Caco-2 (cell line): ENCODE measurements around the gene COPS4. TPM values are rescaled to one million over a fixed set of nuclear protein-coding genes. Genes with fewer than 3 reads are reported as not detected.

Source experiments
- BruUV-seq: library from RNA; stranded (reverse); fragments of 400-500 nt; replicated peaks from 2 replicates; lab custom pipeline; 2021; lab: Mats Ljungman, UMichigan
- CTCF ChIA-PET: fragments of 300-600 bp; sonication (Branson Sonifier 250); formaldehyde crosslinking; loops from one replicate; lab custom pipeline; 2022; ENCODE audit warnings: antibody characterized with exemption; lab: Charles Lee
- POLR2A ChIA-PET: fragments of 300-600 bp; sonication (Branson Sonifier 250); formaldehyde crosslinking; loops from one replicate; lab custom pipeline; 2022; ENCODE audit warnings: antibody characterized with exemption; lab: Charles Lee
- DNase-seq, 2 experiments: peaks; one replicate each; pipeline versions ENCODE4 v3.0.0 to v3.0.0-alpha.2; 2020 to 2022
- H3K27me3 ChIP-seq: replicated peaks from 2 replicates; pipeline ENCODE4 v1.6.0; 2011; ENCODE audit warnings: low read length; ENCODE audit not compliant: control insufficient read depth, insufficient read depth
- H3K36me3 ChIP-seq: 2 replicates; pipeline ENCODE4 v1.5.1; 2011; ENCODE audit warnings: low read length; ENCODE audit not compliant: control insufficient read depth, insufficient read depth
- H3K4me1 ChIP-seq: fragments of 250-450 bp; sonication (Bioruptor Pico); 2 replicates; pipeline ENCODE4 v1.5.1; 2020; ENCODE audit warnings: mild to moderate bottlenecking
- H3K4me3 ChIP-seq: 2 replicates; pipeline ENCODE4 v1.5.1; 2011; ENCODE audit warnings: low read depth, mild to moderate bottlenecking, control low read depth, low read length
- H3K9me3 ChIP-seq: fragments of 250-450 bp; sonication (Bioruptor Pico); 2 replicates; pipeline ENCODE4 v1.5.1; 2020; ENCODE audit warnings: mild to moderate bottlenecking, moderate library complexity
- H3K27ac Mint-ChIP-seq: one replicate; pipeline ENCODE4 v1.8.0; 2022; ENCODE audit warnings: mixed read lengths; ENCODE audit not compliant: unreplicated experiment
- H3K27me3 Mint-ChIP-seq: one replicate; pipeline ENCODE4 v1.8.0; 2022; ENCODE audit warnings: mixed read lengths; ENCODE audit not compliant: insufficient read depth, unreplicated experiment
- H3K36me3 Mint-ChIP-seq: one replicate; pipeline ENCODE4 v1.8.0; 2022; ENCODE audit warnings: mild to moderate bottlenecking, mixed read lengths; ENCODE audit not compliant: insufficient read depth, unreplicated experiment
- H3K4me1 Mint-ChIP-seq: one replicate; pipeline ENCODE4 v1.8.0; 2022; ENCODE audit warnings: low read depth, mixed read lengths; ENCODE audit not compliant: unreplicated experiment
- H3K4me3 Mint-ChIP-seq: one replicate; pipeline ENCODE4 v1.8.0; 2022; ENCODE audit warnings: mild to moderate bottlenecking, moderate library complexity, mixed read lengths; ENCODE audit not compliant: unreplicated experiment
- H3K9me3 Mint-ChIP-seq: one replicate; pipeline ENCODE4 v1.8.0; 2022; ENCODE audit warnings: mixed read lengths; ENCODE audit not compliant: unreplicated experiment
- intact Hi-C: fragments of 100-400 bp; cut with micrococcal nuclease; formaldehyde crosslinking; loops from one replicate; pipeline ENCODE4 v1.10.0; 2022; ENCODE audit not compliant: unreplicated experiment
- total RNA-seq: library from RNA; stranded (reverse); gene quantifications from 2 replicates; pipeline ENCODE4 v1.2.3, GENCODE V29; 2022
- TF ChIP-seq, protein P1 (sequence below), 2 experiments: fragments of 200-600 bp in 1 of 2; IDR thresholded peaks; 1 replicate in 1 of 2; 2 replicates in 1 of 2; pipeline versions ENCODE4 v1.5.1 to v1.8.0; 2011 to 2022; ENCODE audit warnings: antibody characterized with exemption in 1 of 2, control low read depth in 1 of 2, inconsistent platforms in 1 of 2, low read depth in 1 of 2, low read length in 1 of 2, mild to moderate bottlenecking in 1 of 2, moderate library complexity in 1 of 2; ENCODE audit not compliant: insufficient read depth in 1 of 2, severe bottlenecking in 1 of 2, unreplicated experiment in 1 of 2

COPS4 gene
- total RNA-seq, 1 experiment from 2014 or later, result 36.3 TPM

DNA sequence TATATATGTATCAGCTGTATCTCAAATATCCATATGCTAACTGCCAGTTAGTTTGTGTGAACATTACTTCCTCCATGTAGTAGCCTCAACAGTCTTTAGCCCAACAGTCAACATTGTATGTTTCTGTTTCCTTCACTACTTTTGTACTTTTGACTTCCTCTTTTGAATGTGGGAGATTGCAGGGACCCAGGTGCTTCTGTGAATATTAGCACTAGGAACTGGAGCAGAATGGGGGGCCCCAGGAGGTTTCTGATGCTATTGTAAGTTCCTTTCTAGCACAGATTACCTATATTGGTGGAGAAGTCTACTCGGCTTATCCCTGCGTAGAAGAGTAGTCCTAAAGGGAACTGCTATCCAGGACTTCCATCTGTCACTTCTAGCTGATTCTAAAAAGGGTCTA lies 77.2 kb downstream of the COPS4 start:
- no peak overlapping the region for H3K27ac Mint-ChIP-seq
- BruUV-seq, result no TSS peak
- no peaks in the 10 kb centered on the region for H3K9me3 ChIP-seq
- H3K36me3 Mint-ChIP-seq, result no peaks in the 10 kb centered on the region
- POLR2A ChIA-PET, result interaction anchor here (1.2 kb wide), 1 partner anchor 172 kb away, joined by 4 read pairs; the partner anchor contains the start of gene COQ2
- TF ChIP-seq, protein P1, sequence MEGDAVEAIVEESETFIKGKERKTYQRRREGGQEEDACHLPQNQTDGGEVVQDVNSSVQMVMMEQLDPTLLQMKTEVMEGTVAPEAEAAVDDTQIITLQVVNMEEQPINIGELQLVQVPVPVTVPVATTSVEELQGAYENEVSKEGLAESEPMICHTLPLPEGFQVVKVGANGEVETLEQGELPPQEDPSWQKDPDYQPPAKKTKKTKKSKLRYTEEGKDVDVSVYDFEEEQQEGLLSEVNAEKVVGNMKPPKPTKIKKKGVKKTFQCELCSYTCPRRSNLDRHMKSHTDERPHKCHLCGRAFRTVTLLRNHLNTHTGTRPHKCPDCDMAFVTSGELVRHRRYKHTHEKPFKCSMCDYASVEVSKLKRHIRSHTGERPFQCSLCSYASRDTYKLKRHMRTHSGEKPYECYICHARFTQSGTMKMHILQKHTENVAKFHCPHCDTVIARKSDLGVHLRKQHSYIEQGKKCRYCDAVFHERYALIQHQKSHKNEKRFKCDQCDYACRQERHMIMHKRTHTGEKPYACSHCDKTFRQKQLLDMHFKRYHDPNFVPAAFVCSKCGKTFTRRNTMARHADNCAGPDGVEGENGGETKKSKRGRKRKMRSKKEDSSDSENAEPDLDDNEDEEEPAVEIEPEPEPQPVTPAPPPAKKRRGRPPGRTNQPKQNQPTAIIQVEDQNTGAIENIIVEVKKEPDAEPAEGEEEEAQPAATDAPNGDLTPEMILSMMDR (IDR thresholded peaks at IDR 0.05; ENCODE audit: insufficient read depth in 1 of 2, low read depth in 1 of 2, low read length in 1 of 2, severe bottlenecking in 1 of 2, unreplicated experiment in 1 of 2), result no peak
- no peaks in the 10 kb centered on the region for H3K36me3 ChIP-seq
- H3K27me3 Mint-ChIP-seq, result no peaks in the 10 kb centered on the region
- H3K4me1 ChIP-seq, result peaks cover 26% of the 10 kb centered on the region
- no peaks in the 10 kb centered on the region for H3K9me3 Mint-ChIP-seq
- intact Hi-C loops, result loop anchor here (5.0 kb wide), 1 partner anchor 95 kb away; no protein-coding TSS in a partner anchor
- H3K27me3 ChIP-seq, result no peaks in the 10 kb centered on the region
- H3K4me3 Mint-ChIP-seq, result peak overlapping the region; percentile 58
- DNase-seq, result no peak
- H3K4me1 Mint-ChIP-seq, result peaks cover 27% of the 10 kb centered on the region
- H3K4me3 ChIP-seq, result no peak overlapping the region
- CTCF ChIA-PET, result no interaction called here

DNA sequence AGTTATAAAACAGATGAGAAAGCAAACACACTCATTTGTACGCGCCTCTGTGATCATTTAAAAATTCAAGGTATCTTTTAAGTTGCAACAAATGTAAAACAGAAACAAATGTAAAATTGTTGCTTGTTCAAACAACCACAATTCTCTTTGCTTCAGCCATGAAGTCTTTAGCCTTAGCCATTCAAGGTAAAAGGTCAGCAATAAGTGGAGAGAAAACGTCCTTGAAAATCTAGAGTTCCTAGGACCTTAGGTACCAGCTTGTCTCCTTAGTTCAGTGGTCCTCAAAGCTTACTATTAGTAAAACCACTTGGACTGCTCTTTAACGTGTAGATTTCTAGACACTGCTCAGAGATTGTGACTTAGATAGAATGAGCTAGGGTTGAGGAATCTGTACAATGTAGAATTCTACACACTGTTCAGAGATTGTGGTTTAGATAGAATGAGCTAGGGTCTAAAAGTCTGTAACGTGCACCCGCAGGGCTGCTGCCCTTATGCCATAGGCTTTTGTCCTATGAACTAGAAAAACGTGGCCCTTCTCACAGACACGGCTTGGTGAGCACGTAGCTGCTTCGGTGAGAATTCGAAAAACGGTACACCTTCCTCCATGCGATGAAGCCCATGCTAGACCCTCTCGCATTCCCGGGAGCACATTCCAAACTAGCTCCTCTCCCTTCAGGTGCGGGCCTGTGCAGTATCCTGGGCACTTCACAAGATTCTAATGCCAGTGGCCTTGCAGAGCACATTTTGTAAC lies 77.9 kb downstream of the COPS4 start:
- H3K36me3 Mint-ChIP-seq, result no peaks in the 10 kb centered on the region
- H3K27ac Mint-ChIP-seq, result peak overlapping the region; percentile 83
- H3K36me3 ChIP-seq, result no peaks in the 10 kb centered on the region
- peaks cover 26% of the 10 kb centered on the region for H3K4me1 ChIP-seq
- H3K4me3 ChIP-seq, result peak overlapping the region; percentile 35
- peak overlapping the region; percentile 58 for H3K4me3 Mint-ChIP-seq
- no peak for DNase-seq
- ChIA-PET CTCF (interaction anchor here (0.8 kb wide), 1 partner anchor 148 kb away, joined by 4 read pairs; no protein-coding TSS in a partner anchor), POLR2A (interaction anchor here (1.2 kb wide), 1 partner anchor 172 kb away, joined by 4 read pairs; the partner anchor contains the start of gene COQ2)
- no peaks in the 10 kb centered on the region for H3K27me3 Mint-ChIP-seq
- intact Hi-C loops, result loop anchor here (5.0 kb wide), 1 partner anchor 94 kb away; no protein-coding TSS in a partner anchor
- TF ChIP-seq, protein P1 (IDR thresholded peaks at IDR 0.05; ENCODE audit: insufficient read depth in 1 of 2, low read depth in 1 of 2, low read length in 1 of 2, severe bottlenecking in 1 of 2, unreplicated experiment in 1 of 2), result no peak
- H3K27me3 ChIP-seq, result no peaks in the 10 kb centered on the region
- H3K9me3 ChIP-seq, result no peaks in the 10 kb centered on the region
- no peaks in the 10 kb centered on the region for H3K9me3 Mint-ChIP-seq
- peaks cover 27% of the 10 kb centered on the region for H3K4me1 Mint-ChIP-seq
- no TSS peak for BruUV-seq

DNA sequence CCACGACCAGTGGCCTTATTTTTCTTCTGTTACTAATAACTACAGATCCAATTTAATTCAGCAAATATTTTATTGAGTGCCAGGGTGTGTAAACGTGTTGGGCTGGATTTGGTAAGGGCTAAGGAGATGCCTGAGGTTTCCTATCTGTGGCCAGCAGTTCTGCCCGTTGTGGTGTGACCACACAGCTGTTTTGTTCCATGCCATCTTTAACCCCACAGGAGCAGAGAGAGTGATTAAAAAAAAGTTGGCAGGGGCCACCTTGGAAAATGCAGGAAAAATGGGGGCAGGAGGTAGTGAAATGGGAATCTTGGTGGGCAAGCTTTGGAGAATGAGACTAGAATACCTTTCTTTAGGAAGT lies 78.4 kb downstream of the COPS4 start:
- H3K4me3 Mint-ChIP-seq, result peak overlapping the region; percentile 58

More for the DNA sequence above, 78.4 kb downstream of the COPS4 start:
- Histone ChIP-seq H3K9me3 (no peaks in the 10 kb centered on the region), H3K36me3 (no peaks in the 10 kb centered on the region), H3K4me1 (peaks cover 25% of the 10 kb centered on the region), H3K4me3 (peak overlapping the region; percentile 35), H3K27me3 (no peaks in the 10 kb centered on the region)
- ChIA-PET CTCF (interaction anchor here (0.8 kb wide), 1 partner anchor 147 kb away, joined by 4 read pairs; no protein-coding TSS in a partner anchor), POLR2A (interaction anchor here (1.2 kb wide), 1 partner anchor 171 kb away, joined by 4 read pairs; the partner anchor contains the start of gene COQ2)
- no peak for DNase-seq
- H3K27ac Mint-ChIP-seq, result peak overlapping the region; percentile 83
- no peaks in the 10 kb centered on the region for H3K9me3 Mint-ChIP-seq
- BruUV-seq, result no TSS peak
- TF ChIP-seq, protein P1 (IDR thresholded peaks at IDR 0.05; ENCODE audit: insufficient read depth in 1 of 2, low read depth in 1 of 2, low read length in 1 of 2, severe bottlenecking in 1 of 2, unreplicated experiment in 1 of 2), result no peak
- H3K4me1 Mint-ChIP-seq, result peaks cover 27% of the 10 kb centered on the region
- intact Hi-C loops, result loop anchor here (5.0 kb wide), 1 partner anchor 94 kb away; no protein-coding TSS in a partner anchor
- H3K27me3 Mint-ChIP-seq, result no peaks in the 10 kb centered on the region
- no peaks in the 10 kb centered on the region for H3K36me3 Mint-ChIP-seq
